ENCODE measurements around the gene UGT1A10.

Gene UGT1A10

GRCh38 chr2:233656443-233656842, 20.2 kb downstream of the UGT1A10 start:
- DNase-seq (ENCODE audit: low read depth) = no peak
- no peak overlapping the region for H3K4me3 ChIP-seq (ENCODE audit: low read length)
- TF ChIP-seq CTCF (conservative IDR thresholded peaks at IDR 0.05; ENCODE audit: low read length) = no peak

GRCh38 chr2:233658610-233659009, 22.4 kb downstream of the UGT1A10 start:
- TF ChIP-seq CTCF (conservative IDR thresholded peaks at IDR 0.05; ENCODE audit: low read length) = no peak
- no peak overlapping the region for H3K4me3 ChIP-seq (ENCODE audit: low read length)
- no peak for DNase-seq (ENCODE audit: low read depth)

- no peak for DNase-seq (ENCODE audit: low read depth)
- H3K4me3 ChIP-seq (ENCODE audit: low read length) = no peak overlapping the region
- no peak for TF ChIP-seq CTCF (conservative IDR thresholded peaks at IDR 0.05; ENCODE audit: low read length)
Measured at GRCh38 chr2:233663911-233664310, 27.7 kb downstream of the UGT1A10 start.

GRCh38 chr2:233668605-233669260, 32.5 kb downstream of the UGT1A10 start:
- DNase-seq (ENCODE audit: low read depth) = no peak
- no peak for TF ChIP-seq CTCF (conservative IDR thresholded peaks at IDR 0.05; ENCODE audit: low read length)
- no peak overlapping the region for H3K4me3 ChIP-seq (ENCODE audit: low read length)

- TF ChIP-seq CTCF (conservative IDR thresholded peaks at IDR 0.05; ENCODE audit: low read length) = no peak
- no peak for DNase-seq (ENCODE audit: low read depth)
- H3K4me3 ChIP-seq (ENCODE audit: low read length) = no peak within 1 kb of the TSS
Measured at GRCh38 chr2:233671290-233672161, 35.3 kb downstream of the UGT1A10 start, which contains the start of gene UGT1A9. Gene UGT1A9 (plus strand): TSS chr2:233671898. CDS start chr2:233671935, 37 bp downstream.

GRCh38 chr2:233672886-233673285, 36.6 kb downstream of the UGT1A10 start:
- TF ChIP-seq CTCF (conservative IDR thresholded peaks at IDR 0.05; ENCODE audit: low read length) = no peak
- H3K4me3 ChIP-seq (ENCODE audit: low read length) = no peak overlapping the region
- no peak for DNase-seq (ENCODE audit: low read depth)

GRCh38 chr2:233673896-233674295, 37.6 kb downstream of the UGT1A10 start:
- H3K4me3 ChIP-seq (ENCODE audit: low read length) = no peak overlapping the region
- no peak for TF ChIP-seq CTCF (conservative IDR thresholded peaks at IDR 0.05; ENCODE audit: low read length)
- DNase-seq (ENCODE audit: low read depth) = no peak

Data from AG10803 (cell line).